CD4-positive, alpha-beta T cell treated with Interleukin-6 at 100 ng/mL for 8 hours (primary cell): Measurements from ENCODE around the gene PVALEF.

ENCODE experiments used
- DNase-seq: peaks from one replicate; pipeline ENCODE4 v3.0.0-alpha.2; 2020; ENCODE audit warnings: mixed read lengths, low spot score

Gene PVALEF

DNA sequence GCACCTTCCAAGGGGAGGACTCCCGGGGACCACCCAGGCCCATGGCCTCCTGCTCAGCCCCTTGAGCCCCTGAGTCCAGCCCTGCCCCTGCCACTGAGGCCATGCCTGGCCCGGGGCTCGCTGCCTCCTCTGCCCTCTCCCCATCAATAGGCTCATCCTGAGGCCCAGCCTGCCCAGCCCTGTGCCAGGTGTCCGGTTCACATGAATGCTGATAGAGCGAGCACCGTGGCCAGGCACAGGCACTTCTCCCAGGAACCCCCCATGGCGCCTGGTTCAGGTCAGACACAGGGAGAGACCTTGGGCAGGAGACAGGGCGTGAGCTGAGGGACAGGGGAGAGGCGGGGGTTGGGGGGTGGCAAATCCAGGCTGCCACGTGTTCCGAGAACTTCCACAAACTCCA, 2.8 kb upstream of the PVALEF start:
- DNase-seq, result no peak

GRCh38 chr17:81163051-81163695, 2.1 kb upstream of the PVALEF start:
- DNase-seq, result no peak

GRCh38 chr17:81163703-81164370, 1.5 kb upstream of the PVALEF start:
- DNase-seq, result no peak

DNA sequence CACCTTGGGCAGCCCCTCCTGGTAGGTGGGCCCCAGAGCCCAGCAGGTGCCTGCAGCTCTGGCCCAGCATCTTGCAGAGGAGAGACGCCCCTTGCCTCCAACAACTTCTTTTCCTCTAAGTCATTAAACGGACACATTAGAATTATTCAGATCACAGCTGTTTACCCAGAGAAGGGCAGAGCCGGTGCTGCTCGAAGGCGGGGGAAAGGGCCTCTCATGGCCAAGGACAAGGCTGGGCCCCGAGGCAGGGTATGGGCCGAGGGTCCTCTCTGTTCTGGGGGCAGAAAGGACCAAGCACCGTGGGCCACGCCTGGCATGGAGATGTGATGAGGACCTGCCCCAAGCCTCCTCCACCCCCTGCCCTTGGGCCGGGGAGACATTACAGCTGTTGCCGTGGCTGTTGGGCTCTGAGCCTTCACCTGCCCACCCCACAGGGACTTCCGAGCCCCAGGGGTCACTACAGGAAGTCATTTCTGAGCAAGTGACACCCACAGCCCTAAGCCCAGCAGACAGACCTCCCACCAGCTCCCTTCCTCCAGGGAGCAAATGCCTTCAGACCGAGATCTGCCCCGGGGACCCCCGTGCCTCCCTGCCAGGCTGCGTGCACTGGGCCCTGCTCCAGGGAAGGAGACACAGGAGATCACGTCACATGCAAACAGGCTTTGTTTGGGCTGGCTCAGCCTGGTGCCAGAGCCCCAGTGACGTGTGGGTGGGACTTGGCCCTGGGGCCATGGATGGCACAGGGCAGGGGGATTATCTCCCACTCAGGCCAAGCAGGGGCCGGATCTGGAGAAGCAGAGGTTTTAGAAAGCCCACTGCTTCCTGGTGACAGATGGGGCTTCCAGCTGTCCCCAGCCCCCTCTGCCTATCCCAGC, 699 bp upstream of the PVALEF start:
- no peak for DNase-seq

DNA sequence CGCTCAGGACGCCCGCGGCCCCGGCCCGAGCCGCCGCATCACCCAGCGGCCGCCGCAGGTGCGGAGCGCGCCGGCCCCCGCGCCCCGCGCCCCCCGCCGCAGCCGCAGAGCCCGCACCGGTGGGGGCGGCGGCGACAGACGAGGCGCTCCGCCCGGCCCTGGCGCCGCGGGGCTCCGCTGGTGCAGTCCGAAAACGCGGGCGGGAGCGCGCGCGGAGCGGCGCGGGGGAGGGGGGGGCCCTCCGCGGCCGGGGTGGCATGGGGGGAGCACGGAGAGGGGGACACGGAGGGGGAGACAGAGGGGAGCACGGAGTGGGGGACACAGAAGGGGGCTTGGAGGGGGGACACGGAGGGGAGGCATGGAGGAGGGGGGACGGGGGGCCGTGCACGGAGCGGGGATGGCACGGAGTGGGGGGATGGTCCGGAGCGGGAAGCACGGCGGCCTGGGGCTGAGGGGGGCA, 756 bp downstream of the PVALEF start, which contains the start of gene AATK:
AATK (minus strand) TSS at position 189 of the 460 bp plus-strand sequence. CDS start 229 bp downstream, outside the sequence.
- DNase-seq, result no peak

GRCh38 chr17:81167194-81167524, 1.9 kb downstream of the PVALEF start:
- DNase-seq, result no peak

GRCh38 chr17:81167638-81168037, 2.3 kb downstream of the PVALEF start:
- no peak for DNase-seq

DNA sequence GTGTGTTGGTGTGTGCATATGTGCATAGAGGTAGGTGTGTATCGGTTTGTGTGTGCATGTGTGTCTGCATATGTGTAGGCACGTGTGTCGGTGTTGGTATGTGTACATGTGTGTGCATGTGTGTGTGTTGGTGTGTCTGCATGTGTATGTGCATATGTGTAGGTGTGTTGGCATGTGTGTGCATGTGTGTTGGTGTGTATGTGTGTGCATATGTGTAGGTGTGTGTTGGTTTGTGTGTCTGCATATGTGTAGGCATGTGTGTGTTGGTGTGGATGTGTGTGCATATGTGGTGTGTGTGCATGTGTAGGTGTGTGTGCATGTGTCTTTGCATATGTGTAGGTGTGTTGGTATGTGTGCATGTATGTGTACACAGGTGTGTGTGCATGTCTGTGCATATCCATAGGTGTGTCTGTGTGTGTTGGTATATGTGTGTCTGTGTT, 4.6 kb downstream of the PVALEF start:
- no peak for DNase-seq

DNA sequence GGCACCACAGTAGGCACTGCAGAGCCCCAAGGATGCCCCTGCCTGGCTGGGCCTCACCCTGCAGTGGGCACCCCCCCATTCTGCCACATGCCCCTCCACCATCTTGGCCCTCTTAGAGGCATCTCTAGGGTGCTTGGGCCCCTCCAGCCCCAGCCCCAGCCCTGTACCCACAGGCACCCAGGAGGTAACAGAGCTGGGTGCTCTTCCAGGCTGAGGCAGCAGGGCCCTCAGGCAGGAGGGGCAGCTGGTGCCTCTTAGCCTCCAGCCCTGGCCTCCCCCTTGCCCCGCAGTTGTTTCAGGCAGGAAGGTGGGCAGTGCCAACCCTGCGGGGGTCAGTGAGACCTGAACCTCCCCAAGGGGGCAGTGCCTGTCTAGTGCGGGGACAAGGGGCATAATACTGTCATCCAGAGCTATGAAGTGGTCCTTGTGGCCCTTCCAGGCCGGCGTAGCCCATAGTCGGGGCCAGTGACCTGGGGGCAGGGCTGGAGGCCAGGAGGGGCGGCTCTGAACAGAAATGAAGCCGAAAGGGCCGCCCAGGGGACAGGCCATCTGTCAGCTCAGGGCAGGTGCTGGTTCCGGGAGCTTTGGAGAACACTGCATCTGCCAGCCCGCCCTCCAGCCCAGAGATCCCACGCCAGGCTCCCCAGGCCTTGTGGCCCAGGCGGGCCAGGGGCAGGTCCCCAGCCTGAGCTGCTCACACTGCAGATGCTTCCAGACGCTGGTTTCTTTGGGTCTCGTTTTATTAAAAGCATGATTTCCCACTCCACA, 5.6 kb downstream of the PVALEF start:
- no peak for DNase-seq

GRCh38 chr17:81171941-81172340, 6.6 kb downstream of the PVALEF start:
- DNase-seq, result no peak

DNA sequence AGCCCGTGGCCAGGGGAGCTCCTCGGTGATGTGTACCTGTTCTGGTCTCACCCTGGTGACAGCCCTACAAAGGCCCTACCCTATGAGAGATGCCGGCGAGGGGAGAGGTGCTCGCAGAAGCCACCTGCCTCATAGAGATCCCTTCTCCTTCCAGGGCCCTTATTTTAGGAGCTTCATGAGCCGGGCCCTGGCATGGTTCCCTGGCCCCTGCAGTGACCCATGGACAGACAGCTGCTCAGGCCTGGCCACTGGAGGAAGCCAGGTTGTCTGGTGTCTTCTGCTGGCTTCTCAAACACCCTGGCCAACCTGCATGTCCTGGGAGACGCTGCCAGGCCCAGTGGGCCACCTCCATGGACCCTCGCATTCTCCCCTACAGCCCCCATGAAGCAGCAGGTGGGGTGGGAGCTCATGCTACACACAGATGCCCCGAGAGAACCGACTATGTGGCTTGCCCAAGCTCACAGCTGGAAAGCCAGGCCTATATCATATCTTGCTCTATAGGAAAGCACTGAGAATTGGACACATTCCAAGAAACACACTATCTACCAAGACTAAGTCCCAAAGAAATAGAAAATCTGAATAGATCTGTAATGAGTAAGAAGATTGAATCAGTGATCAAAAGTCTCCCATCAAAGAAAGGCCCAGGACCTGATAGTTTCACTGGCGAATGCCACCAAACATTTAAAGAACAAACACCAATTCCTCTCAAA, 7.9 kb downstream of the PVALEF start:
- no peak for DNase-seq

GRCh38 chr17:81173762-81174155, 8.5 kb downstream of the PVALEF start:
- no peak for DNase-seq

GRCh38 chr17:81176666-81177065, 11.4 kb downstream of the PVALEF start:
- DNase-seq, result no peak

DNA sequence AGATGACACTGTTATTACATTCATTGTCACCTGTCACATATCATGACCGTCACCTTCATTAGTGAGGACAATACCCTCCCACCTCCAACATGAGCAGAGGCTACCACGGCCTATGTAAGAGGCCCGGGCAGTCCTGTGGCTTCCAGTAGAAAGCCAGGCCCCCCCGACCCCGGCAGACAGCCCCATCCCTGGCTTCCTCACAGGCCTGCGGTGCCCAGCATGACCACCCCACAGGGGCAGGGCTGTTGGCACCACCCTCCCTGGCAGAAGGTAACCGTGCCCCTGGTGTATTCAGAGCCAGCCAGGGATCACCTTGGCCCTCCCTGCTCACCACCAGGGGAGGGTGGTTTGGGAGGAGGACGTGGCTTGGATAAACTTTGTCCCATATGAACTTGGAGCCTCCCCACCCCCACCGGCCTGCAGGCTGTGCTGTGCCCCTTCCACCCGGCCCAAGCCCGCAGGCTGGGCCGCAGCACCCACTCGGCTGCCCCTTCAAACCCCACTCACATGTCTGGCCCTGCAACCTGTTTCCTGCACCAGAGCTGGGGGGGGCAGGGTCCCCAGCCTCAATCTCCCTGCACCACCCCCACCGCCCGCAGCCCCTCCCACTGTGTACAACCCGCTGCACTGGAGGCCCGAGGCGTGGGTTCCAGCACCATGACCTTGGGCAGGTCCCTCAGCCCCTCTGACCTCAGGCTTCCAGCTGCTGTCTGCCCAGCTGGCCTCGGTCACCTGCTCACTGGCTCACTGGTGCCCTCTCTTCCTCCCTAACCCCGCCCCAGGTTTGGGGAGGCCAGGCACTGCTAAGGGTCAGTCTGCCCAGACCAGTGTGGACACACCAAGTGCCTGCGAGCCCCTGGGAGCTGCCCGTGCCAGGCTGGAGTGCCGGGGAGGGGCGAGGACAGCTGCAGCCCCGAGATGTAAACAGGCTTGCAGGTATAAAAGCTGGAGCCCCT, 13.1 kb downstream of the PVALEF start:
- no peak for DNase-seq

GRCh38 chr17:81179220-81179619, 13.9 kb downstream of the PVALEF start:
- DNase-seq, result no peak

DNA sequence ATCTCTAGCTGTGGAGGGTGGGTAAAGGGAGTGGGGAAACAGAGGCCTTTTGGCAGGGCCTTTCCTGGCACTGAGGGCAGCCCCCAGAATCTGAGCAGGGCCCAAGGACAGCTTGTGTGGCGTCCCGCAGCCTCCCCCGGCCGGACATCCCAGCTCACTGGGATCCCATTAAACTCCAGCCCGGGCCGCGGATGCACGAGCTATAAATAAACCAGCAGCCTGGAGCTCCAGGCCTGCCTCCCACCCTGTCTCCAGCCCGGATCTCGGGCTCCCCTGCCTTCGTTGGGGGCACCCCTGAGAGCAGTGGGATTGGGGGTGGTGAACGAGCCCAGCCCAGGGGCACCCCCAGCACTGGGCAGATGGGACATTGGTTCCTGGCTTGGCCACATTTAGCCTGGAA, 14.6 kb downstream of the PVALEF start:
- DNase-seq, result no peak

DNA sequence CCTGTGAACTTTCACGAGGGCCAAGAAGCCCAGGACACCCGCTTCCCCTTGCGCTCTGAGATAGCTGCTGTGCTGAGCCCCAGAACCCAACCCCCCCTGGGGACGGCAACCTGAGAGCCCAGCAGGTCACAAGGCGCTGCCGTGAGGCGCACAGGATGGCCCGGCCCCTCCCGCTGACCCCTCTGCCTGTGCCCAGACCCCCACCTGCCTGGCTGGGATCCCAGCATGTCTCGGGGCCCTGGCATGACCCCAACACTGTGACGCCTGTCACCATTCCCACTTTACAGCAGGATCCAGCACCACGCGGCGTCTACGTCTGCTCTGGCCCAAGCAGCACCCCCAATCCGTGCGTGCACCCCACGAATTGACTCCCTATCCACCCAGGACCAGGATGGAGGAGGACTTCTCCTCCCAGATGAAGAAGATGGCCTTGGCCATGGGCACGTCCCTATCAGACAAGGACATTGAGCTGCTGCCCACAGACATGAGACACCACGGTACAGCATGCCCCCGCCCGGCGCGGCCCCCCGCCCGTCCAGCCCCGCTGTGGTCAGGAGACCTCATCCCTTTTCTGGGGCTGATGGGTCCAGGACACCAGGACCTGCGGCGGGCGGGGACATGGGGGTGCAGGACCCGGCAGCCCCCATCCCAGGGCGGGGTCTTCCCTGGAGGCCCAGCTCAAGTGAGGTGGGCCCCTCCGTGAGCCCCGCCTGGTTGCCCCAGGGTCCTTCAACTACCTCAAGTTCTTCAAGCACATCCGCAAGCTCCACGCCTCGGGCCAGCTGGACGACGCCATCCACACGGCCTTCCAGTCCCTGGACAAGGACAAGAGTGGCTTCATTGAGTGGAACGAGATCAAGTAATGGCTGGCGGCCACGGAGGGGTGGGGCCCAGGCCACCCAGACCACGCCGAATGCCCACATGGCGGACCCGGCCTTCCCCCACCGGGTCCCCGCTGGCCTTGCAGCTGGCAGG, 15.8 kb downstream of the PVALEF start:
- no peak for DNase-seq

DNA sequence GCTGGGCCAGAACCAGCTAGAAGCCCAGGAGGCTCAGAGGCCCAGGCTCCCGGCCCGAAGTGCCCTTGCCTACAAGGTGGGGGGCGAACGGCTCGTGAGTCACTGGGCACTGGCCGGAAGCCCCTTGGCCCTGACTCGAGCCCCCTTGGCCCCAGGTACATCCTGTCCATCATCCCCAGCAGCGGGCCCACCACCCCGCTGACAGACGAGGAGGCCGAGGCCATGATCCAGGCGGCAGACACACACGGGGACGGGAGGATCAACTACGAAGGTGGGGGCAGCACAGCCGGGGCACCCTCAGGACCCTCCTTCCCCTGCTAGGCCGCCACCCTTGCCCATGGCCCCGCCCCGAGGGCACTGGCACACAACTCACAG, 16.5 kb downstream of the PVALEF start:
- no peak for DNase-seq

- DNase-seq, result no peak
These were observed 17.3 kb downstream of the PVALEF start for GRCh38 chr17:81182596-81182995.
